ENCODE data around the gene MAST1. TPM values are rescaled to one million over a fixed set of nuclear protein-coding genes. Genes with fewer than 3 reads are reported as not detected.

MAST1 gene
- total RNA-seq, 1 experiment from 2014 or later, result 11.2 TPM

DNA sequence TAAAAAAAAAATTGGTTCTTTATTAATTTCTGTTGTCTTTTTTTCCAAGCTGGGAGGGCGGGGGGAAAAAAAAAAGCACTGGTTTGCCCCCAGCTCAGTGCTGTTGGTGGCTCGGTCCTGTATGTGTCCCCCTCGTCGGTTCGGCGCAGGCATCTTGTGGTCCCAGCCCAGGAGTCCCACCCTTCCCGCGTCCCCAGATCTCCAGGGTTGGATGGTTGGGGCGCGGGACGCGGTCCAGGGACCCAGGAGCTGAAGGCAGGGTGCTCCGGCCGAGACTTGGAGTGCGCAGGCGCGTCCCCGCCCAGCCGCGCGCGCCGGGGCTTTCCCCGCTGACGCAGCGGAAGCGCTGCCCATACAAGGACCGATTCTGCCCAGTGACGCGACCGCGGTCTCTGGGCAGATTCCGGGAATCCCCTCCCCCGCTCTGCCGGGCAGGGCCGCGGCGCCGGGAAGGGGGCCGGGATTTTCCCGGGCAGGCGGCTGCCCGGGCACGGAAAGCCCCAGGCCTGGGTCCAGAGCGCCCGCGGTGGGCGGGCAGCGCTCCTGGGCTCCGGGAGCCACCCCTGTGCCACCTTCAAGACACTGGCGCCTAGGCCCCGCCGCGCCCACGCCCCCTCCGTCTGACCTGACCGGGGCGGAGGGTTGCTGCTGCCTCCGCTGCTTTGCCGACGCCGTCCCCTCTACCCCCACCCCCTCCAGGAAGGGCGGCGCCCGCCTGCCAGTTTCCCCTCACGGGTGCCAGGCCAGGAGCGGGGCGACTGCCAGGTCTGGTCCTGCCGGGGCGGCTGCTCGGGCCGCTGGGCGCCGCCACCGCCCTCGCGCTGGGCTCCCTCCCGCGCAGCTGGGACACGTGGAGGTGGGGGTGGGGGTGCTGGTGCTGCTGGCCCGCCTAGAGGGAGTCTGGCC, 44.8 kb upstream of the MAST1 start:
- TF ChIP-seq EZH2 (IDR thresholded peaks at IDR 0.05; ENCODE audit: low read length, unreplicated experiment), result no peak
- TF ChIP-seq EZH2phosphoT487 (IDR thresholded peaks at IDR 0.05; ENCODE audit: borderline replicate concordance, low read length), result peak; percentile 97
- TF ChIP-seq CTCF (conservative IDR thresholded peaks at IDR 0.05; ENCODE audit: low read depth, low read length), result peak; percentile 33; the same call in 1 of the 2 replicates
- no peaks in the 10 kb centered on the region for H3K27me3 ChIP-seq (ENCODE audit: low read length)
- CTCF ChIA-PET, result interaction anchor here (0.5 to 1.1 kb wide), 3 partner anchors 16 to 60 kb away, joined by 4 to 8 read pairs (median 5); no protein-coding TSS in a partner anchor
- no peaks in the 10 kb centered on the region for H3K9me3 ChIP-seq (ENCODE audit: low read length)
- no peaks in the 10 kb centered on the region for H3K9me2 ChIP-seq (replicated peaks; ENCODE audit: low read length)
- peaks cover 21% of the 10 kb centered on the region for H3K79me2 ChIP-seq (ENCODE audit: low read length)
- intact Hi-C loops (cut with micrococcal nuclease), result no loop called here
- H3K4me1 ChIP-seq (ENCODE audit: insufficient read depth, low read length), result peaks cover 36% of the 10 kb centered on the region
- peak overlapping the region; percentile 95 for H3K27ac ChIP-seq (ENCODE audit: low read length)
- H2AFZ ChIP-seq (ENCODE audit: low read length), result peak overlapping the region; percentile 64
- H3K9ac ChIP-seq (ENCODE audit: low read length), result peak overlapping the region; percentile 89
- H4K20me1 ChIP-seq (ENCODE audit: low read length), result peaks cover 16% of the 10 kb centered on the region
- BruUV-seq (replicated peaks), result no TSS peak
- H3K4me3 ChIP-seq (ENCODE audit: low read length), result peak overlapping the region; percentile 90
- H3F3A ChIP-seq (ENCODE audit: low read length, unreplicated experiment), result peaks cover 12% of the 10 kb centered on the region
- H3K36me3 ChIP-seq (ENCODE audit: low read depth, low read length), result no peaks in the 10 kb centered on the region; the same call in 1 of the 2 replicates
- DNase-seq (peak; percentile 99), ATAC-seq (peak; percentile 35)
- POLR2A ChIA-PET (ENCODE audit: unreplicated experiment), result interaction anchor here (0.6 to 1.0 kb wide), 7 partner anchors 28 to 1562 kb away, joined by 3 to 6 read pairs (median 5); partner anchors contain the start of genes PRKCSH, ZNF20, ZNF490 and ZNF791
- H3K4me2 ChIP-seq (ENCODE audit: low read length), result peak overlapping the region; percentile 92

DNA sequence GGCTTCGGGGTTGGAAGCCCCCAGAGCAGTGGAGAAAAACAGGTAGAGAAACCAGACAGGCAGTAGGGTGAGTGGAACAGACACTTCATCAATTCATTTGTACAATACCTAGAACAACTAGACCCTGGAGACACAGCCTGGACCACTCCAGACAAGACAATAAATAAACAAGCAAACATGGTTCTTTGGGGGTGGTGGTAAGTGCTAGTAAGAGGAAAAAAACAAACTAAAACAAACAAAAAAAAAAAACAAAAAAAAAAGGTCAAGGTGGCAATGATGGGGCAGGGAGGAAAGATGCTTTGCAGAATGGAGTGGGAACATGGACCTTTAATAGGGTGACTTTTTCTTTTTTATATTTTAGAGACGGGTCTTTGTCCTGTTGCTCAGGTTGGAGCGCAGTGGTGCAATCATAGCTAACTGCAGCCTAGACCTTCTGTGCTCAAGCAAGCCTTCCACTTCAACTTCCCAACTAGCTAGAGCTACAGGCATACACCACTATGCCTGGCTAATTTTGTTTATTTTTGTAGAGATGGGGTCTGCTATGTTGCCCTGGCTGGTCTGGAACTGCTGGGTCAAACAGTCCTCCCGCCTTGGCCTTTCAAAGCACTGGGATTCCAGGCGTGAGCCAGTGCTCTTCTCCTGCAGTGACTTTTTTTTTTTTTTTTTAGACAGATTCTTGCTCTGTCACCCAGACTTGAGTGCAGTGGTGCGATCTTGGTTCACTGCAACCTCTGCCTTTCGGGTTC, 43.9 kb upstream of the MAST1 start:
- peak overlapping the region; percentile 95 for H3K27ac ChIP-seq (ENCODE audit: low read length)
- CTCF ChIA-PET, result interaction anchor here (0.6 kb wide), 1 partner anchor 61 kb away, joined by 4 read pairs; no protein-coding TSS in a partner anchor
- POLR2A ChIA-PET (ENCODE audit: unreplicated experiment), result interaction anchor here (0.6 kb wide), 2 partner anchors 82 to 654 kb away, joined by 3 to 5 read pairs; partner anchors contain the start of gene ZNF20
- peaks cover 12% of the 10 kb centered on the region for H3F3A ChIP-seq (ENCODE audit: low read length, unreplicated experiment)
- H3K4me3 ChIP-seq (ENCODE audit: low read length), result peak overlapping the region; percentile 90
- BruUV-seq (replicated peaks), result no TSS peak
- TF ChIP-seq EZH2phosphoT487 (IDR thresholded peaks at IDR 0.05; ENCODE audit: borderline replicate concordance, low read length) (peak; percentile 41; the same call in 1 of the 2 replicates), EZH2 (IDR thresholded peaks at IDR 0.05; ENCODE audit: low read length, unreplicated experiment) (no peak)
- H3K79me2 ChIP-seq (ENCODE audit: low read length), result peaks cover 21% of the 10 kb centered on the region
- H3K27me3 ChIP-seq (ENCODE audit: low read length), result no peaks in the 10 kb centered on the region
- H3K9me2 ChIP-seq (replicated peaks; ENCODE audit: low read length), result no peaks in the 10 kb centered on the region
- DNase-seq (peak; percentile 9), ATAC-seq (no peak)
- H3K36me3 ChIP-seq (ENCODE audit: low read depth, low read length), result peaks cover 2% of the 10 kb centered on the region; the same call in 1 of the 2 replicates
- peaks cover 16% of the 10 kb centered on the region for H4K20me1 ChIP-seq (ENCODE audit: low read length)
- H2AFZ ChIP-seq (ENCODE audit: low read length), result peak overlapping the region; percentile 64
- peaks cover 28% of the 10 kb centered on the region for H3K4me1 ChIP-seq (ENCODE audit: insufficient read depth, low read length)
- no peaks in the 10 kb centered on the region for H3K9me3 ChIP-seq (ENCODE audit: low read length)
- peak overlapping the region; percentile 92 for H3K4me2 ChIP-seq (ENCODE audit: low read length)
- peak overlapping the region; percentile 89 for H3K9ac ChIP-seq (ENCODE audit: low read length)
- intact Hi-C loops (cut with micrococcal nuclease), result no loop called here

DNA sequence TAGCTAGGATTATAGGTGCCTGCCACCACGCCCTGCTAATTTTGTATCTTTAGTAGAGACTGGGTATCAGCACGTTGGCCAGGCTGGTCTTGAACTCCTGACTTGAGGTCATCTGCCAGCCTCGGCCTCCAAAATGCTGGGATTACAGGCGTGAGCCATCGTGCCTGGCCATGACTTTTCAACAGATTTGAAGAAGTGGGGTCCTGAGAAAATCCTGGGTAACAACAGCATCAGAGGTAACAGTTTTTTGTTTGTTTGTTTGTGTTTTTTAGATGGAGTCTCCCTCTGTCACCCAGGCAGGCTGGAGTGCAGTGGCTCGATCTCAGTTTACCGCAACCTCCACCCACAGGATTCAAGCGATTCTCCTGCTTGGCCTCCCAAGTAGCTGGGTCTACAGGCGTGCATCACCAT, 43.3 kb upstream of the MAST1 start:
- peaks cover 26% of the 10 kb centered on the region for H3K4me1 ChIP-seq (ENCODE audit: insufficient read depth, low read length)
- no peak overlapping the region for H3K9ac ChIP-seq (ENCODE audit: low read length)
- peaks cover 12% of the 10 kb centered on the region for H3F3A ChIP-seq (ENCODE audit: low read length, unreplicated experiment)
- no TSS peak for BruUV-seq (replicated peaks)
- H3K4me2 ChIP-seq (ENCODE audit: low read length), result no peak overlapping the region
- no peak for ATAC-seq
- no peak overlapping the region for H2AFZ ChIP-seq (ENCODE audit: low read length)
- POLR2A ChIA-PET (ENCODE audit: unreplicated experiment), result interaction anchor here (0.6 kb wide), 1 partner anchor 82 kb away, joined by 5 read pairs; no protein-coding TSS in a partner anchor
- CTCF ChIA-PET, result no interaction called here
- peaks cover 8% of the 10 kb centered on the region for H3K36me3 ChIP-seq (ENCODE audit: low read depth, low read length)
- H3K4me3 ChIP-seq (ENCODE audit: low read length), result no peak overlapping the region
- H3K79me2 ChIP-seq (ENCODE audit: low read length), result peaks cover 27% of the 10 kb centered on the region
- H3K27ac ChIP-seq (ENCODE audit: low read length), result no peak overlapping the region
- TF ChIP-seq EZH2 (IDR thresholded peaks at IDR 0.05; ENCODE audit: low read length, unreplicated experiment) (no peak), CTCF (conservative IDR thresholded peaks at IDR 0.05; ENCODE audit: low read depth, low read length) (no peak), EZH2phosphoT487 (IDR thresholded peaks at IDR 0.05; ENCODE audit: borderline replicate concordance, low read length) (no peak)
- H3K9me3 ChIP-seq (ENCODE audit: low read length), result no peaks in the 10 kb centered on the region
- intact Hi-C loops (cut with micrococcal nuclease), result no loop called here
- no peaks in the 10 kb centered on the region for H3K27me3 ChIP-seq (ENCODE audit: low read length)
- DNase-seq, result no peak
- no peaks in the 10 kb centered on the region for H3K9me2 ChIP-seq (replicated peaks; ENCODE audit: low read length)
- peaks cover 16% of the 10 kb centered on the region for H4K20me1 ChIP-seq (ENCODE audit: low read length)

Measured in PC-3 (cell line).